LNCaP clone FGC (cell line): ENCODE results near the gene PTH2R.
"Not testable (repeated sequence)": the region's sequence is repeated elsewhere in the genome, so short reads cannot be mapped to it uniquely, and the experiment has no call there.

Source experiments
- DNase-seq: peaks from one replicate; pipeline ENCODE4 v3.0.0-alpha.2; 2011; ENCODE audit warnings: low read depth
- H3K4me3 ChIP-seq: 2 replicates; pipeline ENCODE4 v1.5.1; 2011; ENCODE audit warnings: mild to moderate bottlenecking, low read depth, low read length, control low read depth
- CTCF ChIP-seq: IDR thresholded peaks from 2 replicates; pipeline ENCODE4 v1.5.1; 2012; ENCODE audit warnings: mild to moderate bottlenecking; ENCODE audit not compliant: control insufficient read depth, insufficient read depth; ENCODE audit errors: extremely low read depth

PTH2R gene

GRCh38 chr2:208515099-208515498 is 108.5 kb downstream of the PTH2R start:
- no peak for DNase-seq
- H3K4me3 ChIP-seq, result no peak overlapping the region
- no peak for TF ChIP-seq CTCF

DNA sequence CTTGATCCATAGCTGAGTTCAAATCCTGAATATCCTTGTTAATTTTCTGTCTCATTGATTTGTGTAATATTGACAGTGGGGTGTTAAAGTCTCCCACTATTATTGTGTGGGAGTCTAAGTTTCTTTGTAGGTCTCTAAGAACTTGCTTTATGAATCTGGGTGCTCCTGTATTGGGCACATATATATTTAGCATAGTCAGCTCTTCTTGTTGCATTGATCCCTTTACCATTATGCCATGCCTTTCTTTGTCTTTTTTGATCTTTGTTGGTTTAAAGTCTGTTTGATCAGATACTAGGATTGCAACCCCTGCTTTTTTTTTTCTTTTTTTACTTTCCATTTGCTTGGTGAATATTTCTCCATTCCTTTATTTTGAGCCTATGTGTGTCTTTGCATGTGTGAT is 116.5 kb downstream of the PTH2R start:
- H3K4me3 ChIP-seq, DNase-seq: not testable (repeated sequence)

DNA sequence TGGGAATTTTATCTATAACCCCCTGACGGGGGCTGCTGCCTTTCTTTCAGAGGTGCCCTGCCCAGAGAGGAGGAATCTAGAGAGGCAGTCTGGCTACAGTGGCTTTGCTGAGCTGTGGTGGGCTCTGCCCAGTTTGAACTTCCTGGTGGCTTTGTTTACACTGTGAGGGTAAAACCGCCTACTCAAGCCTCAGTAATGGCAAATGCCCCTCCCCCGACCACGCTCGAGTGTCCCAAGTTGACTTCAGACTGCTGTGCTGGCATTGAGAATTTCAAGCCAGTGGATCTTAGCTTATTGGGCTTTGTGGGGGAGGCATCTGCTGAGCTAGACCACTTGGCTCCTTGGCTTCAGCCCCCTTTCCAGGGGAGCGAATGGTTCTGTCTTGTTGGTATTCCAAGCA is 118.6 kb downstream of the PTH2R start:
- DNase-seq, H3K4me3 ChIP-seq: not testable (repeated sequence)

DNA sequence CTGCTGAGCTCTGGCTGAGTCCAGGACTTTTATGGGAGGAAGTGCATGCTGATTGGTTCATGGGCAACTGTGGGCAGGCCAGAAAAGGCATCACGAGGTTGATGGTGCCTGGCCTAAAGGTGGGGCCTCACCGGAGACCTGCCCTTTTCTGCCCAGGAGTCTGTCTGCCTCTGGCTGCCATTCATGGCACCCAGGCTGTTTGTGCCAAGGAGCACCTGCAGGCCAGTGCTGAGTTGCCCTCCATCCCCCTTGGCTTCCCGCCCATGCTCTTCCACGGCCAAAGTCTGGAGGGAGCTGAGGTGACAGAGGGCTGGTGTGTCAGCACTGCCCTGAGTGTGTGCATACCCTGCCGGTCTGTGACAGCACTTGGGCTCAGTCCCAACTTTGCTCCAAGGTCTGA is 123.2 kb downstream of the PTH2R start:
- no peak overlapping the region for H3K4me3 ChIP-seq
- no peak for DNase-seq
- TF ChIP-seq CTCF, result no peak

- no peak for DNase-seq
- TF ChIP-seq CTCF, result no peak
- H3K4me3 ChIP-seq, result no peak overlapping the region
Observed at GRCh38 chr2:208531361-208531760, 124.8 kb downstream of the PTH2R start.

- DNase-seq, H3K4me3 ChIP-seq: not testable (repeated sequence)
Observed at GRCh38 chr2:208535578-208535977, 129.0 kb downstream of the PTH2R start.

- no peak for TF ChIP-seq CTCF
- no peak for DNase-seq
- no peak overlapping the region for H3K4me3 ChIP-seq
Observed at GRCh38 chr2:208541461-208541988, 134.9 kb downstream of the PTH2R start.

DNA sequence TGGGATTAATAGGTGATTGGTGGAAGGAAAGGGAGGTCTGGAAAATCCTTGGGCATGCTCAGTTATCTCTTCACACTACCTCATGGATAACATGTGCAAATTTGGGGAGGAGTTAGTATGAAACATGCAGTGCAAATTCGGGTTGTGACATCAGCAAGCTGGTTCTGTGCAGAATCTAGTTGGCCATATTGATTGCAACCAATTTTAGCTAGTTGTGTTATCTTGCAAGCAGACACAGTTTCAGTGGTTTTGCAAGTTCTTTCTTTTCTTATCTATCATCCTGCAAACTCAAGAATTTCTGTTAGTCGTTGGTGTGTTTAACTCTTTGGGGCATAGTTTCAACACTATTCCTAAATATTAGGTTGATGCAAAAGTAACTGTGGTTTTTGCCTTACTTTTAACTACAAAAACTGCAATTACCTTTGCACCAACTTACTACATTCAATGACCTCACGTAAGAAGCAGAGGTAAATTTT is 135.4 kb downstream of the PTH2R start:
- TF ChIP-seq CTCF, result no peak
- DNase-seq, result no peak
- H3K4me3 ChIP-seq, result no peak overlapping the region
